NOMO-1 treated with DMSO at 0.1 percent for 48 hours (cell line): Measurements from ENCODE around the gene ANP32E.

Experiments
- DNase-seq: peaks from one replicate; lab custom pipeline; 2025; ENCODE audit not compliant: unreplicated experiment; lab: John Stamatoyannopoulos, UW

ANP32E gene

GRCh38 chr1:150173141-150173585, 62.7 kb downstream of the ANP32E start:
- DNase-seq = no peak

- no peak for DNase-seq
Measured at GRCh38 chr1:150171801-150172200, 64.1 kb downstream of the ANP32E start.

GRCh38 chr1:150168960-150169601, 66.8 kb downstream of the ANP32E start:
- peak; percentile 31 for DNase-seq
